ENCODE data around the gene RNF144A.

DNA sequence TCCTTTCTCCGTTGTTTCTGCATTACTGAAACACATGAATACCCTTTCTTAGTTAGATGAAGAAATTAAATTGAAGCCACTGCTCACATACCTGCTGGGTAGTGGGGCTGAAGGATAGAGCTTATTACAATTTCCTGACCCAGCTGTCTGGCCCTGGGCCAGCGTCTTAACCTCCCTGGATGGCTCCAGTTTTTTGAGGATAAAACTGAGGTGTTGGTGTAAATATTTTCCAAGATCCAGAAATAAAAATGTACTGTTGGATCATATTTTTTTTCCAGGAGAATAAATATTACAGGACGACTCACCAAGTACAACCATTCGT lies 3.5 kb downstream of the RNF144A start:
- TF ChIP-seq, protein P1, sequence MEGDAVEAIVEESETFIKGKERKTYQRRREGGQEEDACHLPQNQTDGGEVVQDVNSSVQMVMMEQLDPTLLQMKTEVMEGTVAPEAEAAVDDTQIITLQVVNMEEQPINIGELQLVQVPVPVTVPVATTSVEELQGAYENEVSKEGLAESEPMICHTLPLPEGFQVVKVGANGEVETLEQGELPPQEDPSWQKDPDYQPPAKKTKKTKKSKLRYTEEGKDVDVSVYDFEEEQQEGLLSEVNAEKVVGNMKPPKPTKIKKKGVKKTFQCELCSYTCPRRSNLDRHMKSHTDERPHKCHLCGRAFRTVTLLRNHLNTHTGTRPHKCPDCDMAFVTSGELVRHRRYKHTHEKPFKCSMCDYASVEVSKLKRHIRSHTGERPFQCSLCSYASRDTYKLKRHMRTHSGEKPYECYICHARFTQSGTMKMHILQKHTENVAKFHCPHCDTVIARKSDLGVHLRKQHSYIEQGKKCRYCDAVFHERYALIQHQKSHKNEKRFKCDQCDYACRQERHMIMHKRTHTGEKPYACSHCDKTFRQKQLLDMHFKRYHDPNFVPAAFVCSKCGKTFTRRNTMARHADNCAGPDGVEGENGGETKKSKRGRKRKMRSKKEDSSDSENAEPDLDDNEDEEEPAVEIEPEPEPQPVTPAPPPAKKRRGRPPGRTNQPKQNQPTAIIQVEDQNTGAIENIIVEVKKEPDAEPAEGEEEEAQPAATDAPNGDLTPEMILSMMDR (IDR thresholded peaks at IDR 0.05), result no peak
- TF ChIP-seq ZFX (IDR thresholded peaks at IDR 0.05; ENCODE audit: borderline replicate concordance), result no peak
